A673 (cell line): ENCODE measurements around the gene OR9G4. TPM values are rescaled to one million over a fixed set of nuclear protein-coding genes. Genes with fewer than 3 reads are reported as not detected.
A peak's percentile ranks its signal among the peaks of the same experiment; 100 is the strongest.

Experiments
- BruUV-seq: library from RNA; stranded (reverse); fragments of 400-500 nt; replicated peaks from 2 replicates; lab custom pipeline; 2021; lab: Mats Ljungman, UMichigan
- CTCF ChIA-PET: fragments of 300-600 bp; sonication (Branson Sonifier 250); formaldehyde crosslinking; loops from one replicate; lab custom pipeline; 2022; ENCODE audit warnings: antibody characterized with exemption; lab: Charles Lee
- POLR2A ChIA-PET: fragments of 300-600 bp; sonication (Branson Sonifier 250); formaldehyde crosslinking; loops from one replicate; lab custom pipeline; 2022; ENCODE audit warnings: antibody characterized with exemption; ENCODE audit not compliant: low non-redundant PET; lab: Charles Lee
- DNase-seq: peaks from one replicate; pipeline ENCODE4 v3.0.0-alpha.2; 2015; ENCODE audit warnings: low spot score
- H3K27ac ChIP-seq: fragments of 200-600 bp; sonication (generic); 2 replicates; pipeline ENCODE4 v1.5.1; 2016; ENCODE audit warnings: mixed run types, low read depth, mild to moderate bottlenecking, mixed read lengths, antibody characterized with exemption, low read length; ENCODE audit not compliant: poor library complexity, severe bottlenecking
- H3K27me3 ChIP-seq: fragments of 200-600 bp; sonication (generic); replicated peaks from 2 replicates; pipeline ENCODE4 v1.6.1; 2017; ENCODE audit warnings: mixed run types, low read depth, mild to moderate bottlenecking, mixed read lengths, antibody characterized with exemption, low read length; ENCODE audit not compliant: insufficient read depth, poor library complexity
- H3K36me3 ChIP-seq: fragments of 200-600 bp; sonication (generic); 2 replicates; pipeline ENCODE4 v1.6.1; 2016; ENCODE audit warnings: mixed run types, mild to moderate bottlenecking, mixed read lengths, antibody characterized with exemption, low read length; ENCODE audit not compliant: insufficient read depth, poor library complexity, severe bottlenecking
- H3K4me1 ChIP-seq: fragments of 200-600 bp; sonication (generic); 2 replicates; pipeline ENCODE4 v1.6.1; 2017; ENCODE audit warnings: mixed run types, mild to moderate bottlenecking, mixed read lengths, antibody characterized with exemption, low read length; ENCODE audit not compliant: insufficient read depth, poor library complexity, severe bottlenecking
- H3K4me3 ChIP-seq: fragments of 200-600 bp; sonication (generic); 2 replicates; pipeline ENCODE4 v1.5.1; 2016; ENCODE audit warnings: low read depth, mixed run types, mild to moderate bottlenecking, mixed read lengths, low read length; ENCODE audit not compliant: poor library complexity, severe bottlenecking
- H3K9me3 ChIP-seq: fragments of 200-600 bp; sonication (generic); 2 replicates; pipeline ENCODE4 v1.6.1; 2016; ENCODE audit warnings: mixed run types, low read depth, mild to moderate bottlenecking, mixed read lengths, antibody characterized with exemption, low read length; ENCODE audit not compliant: poor library complexity, severe bottlenecking
- EZH2 ChIP-seq: fragments of 200-600 bp; sonication (generic); IDR thresholded peaks from 2 replicates; pipeline ENCODE4 v1.6.1; 2017; ENCODE audit warnings: borderline replicate concordance, low read depth, mild to moderate bottlenecking, mixed read lengths, antibody characterized with exemption, low read length; ENCODE audit not compliant: poor library complexity, severe bottlenecking
- intact Hi-C: fragments of 100-400 bp; cut with micrococcal nuclease; formaldehyde crosslinking; loops from one replicate; pipeline ENCODE4 v1.10.0; 2022; ENCODE audit not compliant: unreplicated experiment
- total RNA-seq: library from RNA; stranded (reverse); gene quantifications from 2 replicates; pipeline ENCODE4 v1.2.3, GENCODE V29; 2021
- TF ChIP-seq, protein P1 (sequence below): fragments of 300-800, 200-600 bp; sonication (generic); conservative IDR thresholded peaks from 2 replicates; pipeline ENCODE4 v1.5.1; 2017; ENCODE audit warnings: low read depth, mild to moderate bottlenecking, antibody characterized with exemption, low read length, moderate library complexity, mixed read lengths

Gene OR9G4
- total RNA-seq, 1 experiment from 2014 or later: not detected

DNA sequence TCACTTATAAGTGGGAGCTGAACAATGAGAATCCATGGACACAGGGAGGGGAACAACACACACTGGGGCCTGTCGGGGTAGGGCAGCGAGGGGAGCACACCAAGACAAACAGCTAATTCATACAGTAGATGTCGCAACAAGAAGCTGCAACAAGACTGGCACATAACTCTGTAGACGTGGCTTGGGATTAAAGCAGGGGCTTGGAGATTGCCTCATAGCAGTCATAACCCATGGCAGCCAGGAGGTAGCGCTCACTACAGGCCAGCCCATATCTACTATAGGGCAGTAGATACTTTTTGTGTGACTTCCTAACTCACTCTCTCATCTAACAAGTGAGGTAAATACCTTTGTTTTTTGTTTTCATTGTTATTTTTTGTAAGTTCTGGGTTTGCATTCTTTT, 1.7 kb upstream of the OR9G4 start:
- Histone ChIP-seq H3K4me1 (no peaks in the 10 kb centered on the region), H3K36me3 (no peaks in the 10 kb centered on the region), H3K27ac (no peak overlapping the region), H3K27me3 (no peaks in the 10 kb centered on the region), H3K4me3 (no peak overlapping the region), H3K9me3 (no peaks in the 10 kb centered on the region)
- CTCF ChIA-PET: no interaction called here
- DNase-seq: peak; percentile 14
- POLR2A ChIA-PET: no interaction called here
- no TSS peak for BruUV-seq
- intact Hi-C loops: no loop called here
- TF ChIP-seq, protein P1, sequence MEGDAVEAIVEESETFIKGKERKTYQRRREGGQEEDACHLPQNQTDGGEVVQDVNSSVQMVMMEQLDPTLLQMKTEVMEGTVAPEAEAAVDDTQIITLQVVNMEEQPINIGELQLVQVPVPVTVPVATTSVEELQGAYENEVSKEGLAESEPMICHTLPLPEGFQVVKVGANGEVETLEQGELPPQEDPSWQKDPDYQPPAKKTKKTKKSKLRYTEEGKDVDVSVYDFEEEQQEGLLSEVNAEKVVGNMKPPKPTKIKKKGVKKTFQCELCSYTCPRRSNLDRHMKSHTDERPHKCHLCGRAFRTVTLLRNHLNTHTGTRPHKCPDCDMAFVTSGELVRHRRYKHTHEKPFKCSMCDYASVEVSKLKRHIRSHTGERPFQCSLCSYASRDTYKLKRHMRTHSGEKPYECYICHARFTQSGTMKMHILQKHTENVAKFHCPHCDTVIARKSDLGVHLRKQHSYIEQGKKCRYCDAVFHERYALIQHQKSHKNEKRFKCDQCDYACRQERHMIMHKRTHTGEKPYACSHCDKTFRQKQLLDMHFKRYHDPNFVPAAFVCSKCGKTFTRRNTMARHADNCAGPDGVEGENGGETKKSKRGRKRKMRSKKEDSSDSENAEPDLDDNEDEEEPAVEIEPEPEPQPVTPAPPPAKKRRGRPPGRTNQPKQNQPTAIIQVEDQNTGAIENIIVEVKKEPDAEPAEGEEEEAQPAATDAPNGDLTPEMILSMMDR: no peak; the same call in 1 of the 2 replicates
- no peak for TF ChIP-seq EZH2

DNA sequence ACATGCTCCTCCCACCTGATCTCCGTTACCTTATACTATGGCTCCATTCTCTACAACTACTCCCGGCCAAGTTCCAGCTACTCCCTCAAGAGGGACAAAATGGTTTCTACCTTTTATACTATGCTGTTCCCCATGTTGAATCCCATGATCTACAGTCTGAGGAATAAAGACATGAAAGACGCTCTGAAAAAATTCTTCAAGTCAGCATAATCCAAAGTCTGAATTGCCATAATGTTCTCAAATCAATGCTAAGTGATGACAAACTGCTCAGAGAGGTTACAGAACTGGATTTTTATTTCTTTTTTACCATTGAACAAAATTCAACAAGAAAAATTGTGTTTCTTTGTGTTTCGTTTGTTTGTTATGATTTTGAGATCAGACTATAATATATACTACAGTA, 7.6 kb downstream of the OR9G4 start:
- Histone ChIP-seq H3K9me3 (no peaks in the 10 kb centered on the region), H3K4me1 (no peaks in the 10 kb centered on the region), H3K27ac (no peak overlapping the region), H3K27me3 (no peaks in the 10 kb centered on the region), H3K4me3 (no peak overlapping the region), H3K36me3 (no peaks in the 10 kb centered on the region)
- no peak for DNase-seq
- intact Hi-C loops: loop anchor here (5.0 to 10.0 kb wide), 2 partner anchors 51 to 76 kb away; partner anchors contain the start of gene OR5AR1
- CTCF ChIA-PET: no interaction called here
- BruUV-seq: no TSS peak
- TF ChIP-seq, protein P1: no peak
- TF ChIP-seq EZH2: no peak
- POLR2A ChIA-PET: no interaction called here

DNA sequence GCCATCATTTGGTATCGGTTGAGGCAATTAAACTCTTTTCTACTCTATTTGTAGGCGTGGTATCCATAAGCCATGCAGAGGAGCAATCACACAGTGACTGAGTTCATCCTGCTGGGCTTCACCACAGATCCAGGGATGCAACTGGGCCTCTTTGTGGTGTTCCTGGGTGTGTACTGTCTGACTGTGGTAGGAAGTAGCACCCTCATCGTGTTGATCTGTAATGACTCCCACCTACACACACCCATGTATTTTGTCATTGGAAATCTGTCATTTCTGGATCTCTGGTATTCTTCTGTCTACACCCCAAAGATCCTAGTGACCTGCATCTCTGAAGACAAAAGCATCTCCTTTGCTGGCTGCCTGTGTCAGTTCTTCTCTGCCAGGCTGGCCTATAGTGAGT, 8.4 kb downstream of the OR9G4 start:
- DNase-seq: no peak
- CTCF ChIA-PET: no interaction called here

More for the DNA sequence above, 8.4 kb downstream of the OR9G4 start:
- Histone ChIP-seq H3K4me3 (no peak overlapping the region), H3K4me1 (no peaks in the 10 kb centered on the region), H3K27me3 (no peaks in the 10 kb centered on the region), H3K36me3 (no peaks in the 10 kb centered on the region), H3K27ac (no peak overlapping the region), H3K9me3 (no peaks in the 10 kb centered on the region)
- POLR2A ChIA-PET: no interaction called here
- intact Hi-C loops: loop anchor here (5.0 to 10.0 kb wide), 2 partner anchors 52 to 75 kb away; partner anchors contain the start of gene OR5AR1
- TF ChIP-seq, protein P1: no peak
- TF ChIP-seq EZH2: no peak
- no TSS peak for BruUV-seq
